ENCODE data around the gene QKI. TPM values are rescaled to one million over a fixed set of nuclear protein-coding genes. Genes with fewer than 3 reads are reported as not detected.

Gene QKI
- total and polyA plus RNA-seq, 8 donors: 136 to 195 (median 158) TPM

DNA sequence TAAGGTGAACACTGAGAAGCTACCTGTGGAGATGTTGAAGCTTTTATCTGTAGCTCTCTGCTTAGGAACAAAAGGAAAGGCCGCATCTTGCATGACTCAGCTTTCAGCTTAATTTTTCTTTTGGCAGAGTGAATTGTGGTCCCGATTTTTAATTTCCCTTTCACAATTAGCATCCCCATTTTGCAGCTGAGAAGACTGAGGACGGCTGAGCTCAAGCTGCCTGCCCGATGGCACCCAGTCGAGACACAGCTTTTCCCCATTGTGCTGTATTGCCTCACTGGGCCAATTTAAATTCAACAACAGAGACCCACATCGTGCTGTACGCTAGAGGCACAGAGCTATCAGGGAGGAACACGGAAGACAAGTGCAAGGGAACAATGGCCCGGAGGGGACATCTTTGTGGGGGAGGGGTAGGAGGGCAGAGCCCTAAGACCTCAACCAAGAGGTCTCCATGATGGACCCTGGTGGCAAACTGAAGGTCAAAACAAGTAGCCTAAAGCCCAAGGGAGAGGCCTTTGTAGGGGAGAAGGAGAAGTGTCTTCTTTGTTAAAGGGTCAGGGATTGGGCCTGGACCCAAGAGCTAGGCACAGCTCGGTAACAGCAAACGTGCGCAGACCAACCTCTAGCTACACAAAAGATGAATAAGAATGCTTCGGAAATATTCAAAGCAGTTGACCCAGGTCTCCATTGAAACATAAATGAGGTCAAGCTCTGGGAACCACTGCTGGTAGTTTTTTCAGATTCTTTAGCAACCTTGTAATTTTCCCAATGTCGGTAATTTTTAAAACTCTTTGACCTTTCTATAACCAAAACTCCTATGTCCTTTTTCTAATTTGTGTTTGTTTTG is 13.3 kb upstream of the QKI start:
- no peaks in the 10 kb centered on the region for H3K27me3 ChIP-seq
- H3K27ac ChIP-seq: no peak overlapping the region
- DNase-seq (no peak), ATAC-seq (no peak)
- H3K4me1 ChIP-seq: peaks cover 14 to 37% of the 10 kb centered on the region in 2 donors
- H3K9me3 ChIP-seq: no peaks in the 10 kb centered on the region
- no peak overlapping the region for H3K4me3 ChIP-seq
- intact Hi-C loops (cut with DNase I): loop anchor here in 1 of 2 donors (10.0 kb wide), 1 partner anchor 216 kb away; no protein-coding TSS in a partner anchor
- TF ChIP-seq CTCF (IDR thresholded peaks at IDR 0.05): no peak
- H3K36me3 ChIP-seq: no peaks in the 10 kb centered on the region

- no peak for TF ChIP-seq CTCF (IDR thresholded peaks at IDR 0.05)
- ATAC-seq (no peak), DNase-seq (no peak)
- intact Hi-C loops (cut with DNase I): loop anchor here in 1 of 2 donors (10.0 kb wide), 1 partner anchor 218 kb away; no protein-coding TSS in a partner anchor
- Histone ChIP-seq H3K9me3 (no peaks in the 10 kb centered on the region), H3K27me3 (no peaks in the 10 kb centered on the region), H3K27ac (no peak overlapping the region), H3K36me3 (no peaks in the 10 kb centered on the region), H3K4me3 (no peak overlapping the region), H3K4me1 (peaks cover 19 to 41% of the 10 kb centered on the region in 2 donors)
These were observed 11.9 kb upstream of the QKI start for GRCh38 chr6:163402616-163403015.

DNA sequence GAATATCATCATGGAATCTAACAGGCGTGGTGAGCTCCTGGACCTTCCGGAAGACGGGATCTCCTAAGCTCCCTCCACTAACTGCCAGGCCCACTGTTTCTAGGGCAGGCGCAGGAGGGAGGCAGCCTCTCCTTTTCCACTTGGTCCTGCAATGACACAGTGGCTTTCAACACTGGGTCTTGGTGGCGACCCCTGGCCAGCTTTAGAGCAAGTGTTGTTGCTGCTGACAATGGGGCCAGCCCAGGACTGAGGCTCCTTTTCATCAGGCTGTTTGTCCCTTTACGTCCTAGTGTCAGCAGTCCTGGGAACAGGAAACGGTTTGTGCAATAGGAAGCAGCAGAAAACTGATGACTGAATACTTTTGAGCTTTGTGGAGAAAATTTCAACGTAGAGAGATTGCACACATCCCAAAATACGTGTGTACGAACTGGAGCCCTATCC is 9.7 kb upstream of the QKI start:
- TF ChIP-seq CTCF (IDR thresholded peaks at IDR 0.05): no peak
- H3K4me3 ChIP-seq: no peak overlapping the region
- no peaks in the 10 kb centered on the region for H3K27me3 ChIP-seq
- H3K36me3 ChIP-seq: no peaks in the 10 kb centered on the region
- peak in 3 of 4 donors; percentile 48 to 77 (median 65) for DNase-seq
- H3K4me1 ChIP-seq: peaks cover 19 to 43% of the 10 kb centered on the region in 2 donors
- H3K27ac ChIP-seq: peak overlapping the region; percentile 91 to 95
- intact Hi-C loops (cut with DNase I): loop anchor here in 1 of 2 donors (10.0 kb wide), 1 partner anchor 220 kb away; no protein-coding TSS in a partner anchor
- no peaks in the 10 kb centered on the region for H3K9me3 ChIP-seq
- peak; percentile 51 for ATAC-seq

DNA sequence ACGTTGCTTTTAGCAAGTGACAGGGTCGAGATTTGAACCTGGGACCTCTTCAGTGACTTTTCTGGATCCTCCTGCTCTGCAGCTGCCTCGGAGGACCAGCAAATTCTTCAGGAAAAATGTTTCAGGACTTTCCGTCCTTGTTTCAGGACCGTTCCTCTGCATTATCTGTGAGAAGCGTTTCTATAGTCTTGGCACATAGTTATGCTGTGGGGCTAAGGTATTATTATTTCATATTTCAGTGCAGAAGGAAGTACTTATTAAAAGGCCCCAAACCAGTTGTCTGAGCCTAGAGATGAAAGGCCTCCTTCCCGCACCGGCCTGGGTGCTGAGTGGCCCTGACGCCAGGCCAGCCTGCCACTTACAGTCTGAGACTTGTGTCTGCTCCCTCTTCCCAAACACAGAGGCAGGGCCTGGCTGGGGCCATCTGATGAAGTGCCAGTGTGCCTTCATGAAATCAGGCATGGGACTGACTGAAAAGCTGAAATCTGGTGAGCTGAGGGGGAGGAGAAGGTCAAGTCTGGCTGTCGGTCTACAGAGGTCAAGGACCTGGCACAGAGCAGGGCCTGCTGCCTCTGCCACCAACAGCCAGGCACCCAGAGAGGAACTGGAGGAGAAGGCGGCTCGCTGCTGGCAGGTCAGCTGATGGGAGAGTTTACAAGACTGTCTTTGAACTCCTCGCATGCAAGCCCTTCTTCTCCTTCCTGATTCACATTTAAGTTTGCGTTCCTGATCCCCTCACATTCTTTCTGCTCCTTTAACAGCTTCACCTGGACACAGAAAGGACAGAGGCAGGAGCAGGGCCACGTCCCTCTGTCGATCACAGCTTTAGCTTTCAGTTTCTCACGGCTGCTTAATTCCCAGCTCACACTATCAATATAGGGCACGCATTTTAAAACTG is 8.9 kb upstream of the QKI start:
- intact Hi-C loops (cut with DNase I): loop anchor here in 1 of 2 donors (10.0 kb wide), 1 partner anchor 221 kb away; no protein-coding TSS in a partner anchor
- peak in 3 of 4 donors; percentile 50 to 93 (median 91) for DNase-seq

More for the DNA sequence above, 8.9 kb upstream of the QKI start:
- no peaks in the 10 kb centered on the region for H3K36me3 ChIP-seq
- no peaks in the 10 kb centered on the region for H3K9me3 ChIP-seq
- no peak for TF ChIP-seq CTCF (IDR thresholded peaks at IDR 0.05)
- H3K27me3 ChIP-seq: no peaks in the 10 kb centered on the region
- peak; percentile 90 for ATAC-seq
- peaks cover 19 to 43% of the 10 kb centered on the region in 2 donors for H3K4me1 ChIP-seq
- peak overlapping the region; percentile 91 to 95 for H3K27ac ChIP-seq
- peak overlapping the region in 1 of 2 donors; percentile 30 for H3K4me3 ChIP-seq
